K562 (cell line): ENCODE results near the gene RNF41. TPM values are rescaled to one million over a fixed set of nuclear protein-coding genes. Genes with fewer than 3 reads are reported as not detected.

Source experiments
- CBFA2T3 ChIP-seq: fragments of 450-650 bp; IDR thresholded peaks from 2 replicates; pipeline ENCODE4 v1.6.1; 2017
- FIP1L1 ChIP-seq: fragments of 200-400 bp; formaldehyde crosslinking; IDR thresholded peaks from 2 replicates; pipeline ENCODE4 v1.6.1; 2018; ENCODE audit warnings: mild to moderate bottlenecking, low read depth, low read length; ENCODE audit not compliant: poor library complexity, severe bottlenecking
- GABPA ChIP-seq: fragments of 200-800 bp; sonication (Bioruptor generic); conservative IDR thresholded peaks from 2 replicates; pipeline ENCODE4 v1.6.1; 2016; ENCODE audit warnings: low read depth, missing genetic modification characterization, missing compliant biosample characterization
- GMEB1 ChIP-seq: fragments of 250-450 bp; sonication (Bioruptor Pico); IDR thresholded peaks from 2 replicates; pipeline ENCODE4 v1.4.0; 2020; ENCODE audit warnings: mild to moderate bottlenecking
- NCOA6 ChIP-seq: fragments of 450-650 bp; IDR thresholded peaks from 2 replicates; pipeline ENCODE4 v1.6.1; 2017; ENCODE audit warnings: mild to moderate bottlenecking
- PYGO2 ChIP-seq: fragments of 450-650 bp; IDR thresholded peaks from 2 replicates; pipeline ENCODE4 v1.6.1; 2016; ENCODE audit warnings: mild to moderate bottlenecking, missing genetic modification characterization, moderate library complexity, missing compliant biosample characterization
- RBBP5 ChIP-seq: fragments of 200-600 bp; sonication (generic); IDR thresholded peaks from 2 replicates; pipeline ENCODE4 v1.6.1; 2012; ENCODE audit warnings: borderline replicate concordance, mild to moderate bottlenecking, low read length, control low read depth, inconsistent platforms; ENCODE audit not compliant: insufficient read depth, poor library complexity, severe bottlenecking
- STAG1 ChIP-seq: sonication (generic); formaldehyde crosslinking; IDR thresholded peaks from 2 replicates; pipeline ENCODE4 v1.5.0; 2020; ENCODE audit warnings: missing genetic modification reagents, borderline replicate concordance
- TRIM28 ChIP-seq: fragments of 450-650 bp; IDR thresholded peaks from 2 replicates; pipeline ENCODE4 v1.6.1; 2017
- ZNF143 ChIP-seq: sonication (generic); formaldehyde crosslinking; IDR thresholded peaks from 2 replicates; pipeline ENCODE4 v1.9.0; 2022; ENCODE audit warnings: mild to moderate bottlenecking, missing genetic modification reagents
- ZNF354B ChIP-seq: fragments of 250-450 bp; sonication (Bioruptor Pico); IDR thresholded peaks from 2 replicates; pipeline ENCODE4 v1.4.0; 2020
- polyA plus RNA-seq, 8 experiments: library from polyadenylated mRNA; depleted of rRNA in 4 of 8; stranded (reverse) in 5 of 8; unstranded in 3 of 8; fragments of >200 nt; fragmentation: Nextera tagmentation in 2 of 8; fragmentation: Illumina TruSeq in 1 of 8; extraction: Ambion mirVana in 2 of 8; extraction: Trizol in 1 of 8; gene quantifications; 2 replicates each; pipeline versions ENCODE4 v1.2.1 to v1.2.3, GENCODE V29; 2011 to 2014; ENCODE audit warnings: inconsistent platforms in 1 of 8, missing spikeins in 1 of 8
- total RNA-seq, 7 experiments: library from RNA; depleted of rRNA in 6 of 7; stranded (reverse); fragments of >200 nt in 6 of 7; fragmentation: Illumina TruSeq in 2 of 7; extraction: Trizol in 2 of 7; gene quantifications; 2 replicates each; pipeline versions ENCODE4 v1.2.1 to v1.2.3, GENCODE V29; 2011 to 2021; ENCODE audit warnings: low replicate concordance in 1 of 7
- TF ChIP-seq, protein P1 (sequence below): fragments of 200-600 bp; sonication (generic); IDR thresholded peaks from one replicate; pipeline ENCODE4 v1.6.1; 2012; ENCODE audit warnings: mild to moderate bottlenecking, low read depth, low read length, inconsistent platforms
- TF ChIP-seq, protein P2 (sequence below): fragments of 450-650 bp; IDR thresholded peaks from 2 replicates; pipeline ENCODE4 v1.6.1; 2016; ENCODE audit warnings: mild to moderate bottlenecking

RNF41 gene
- total and polyA plus RNA-seq, 9 of the 15 experiments (the other 6 are each of a cell fraction or from before 2014, with no cell fraction given), result 28.2 to 46.8 (median 33.8) TPM

DNA sequence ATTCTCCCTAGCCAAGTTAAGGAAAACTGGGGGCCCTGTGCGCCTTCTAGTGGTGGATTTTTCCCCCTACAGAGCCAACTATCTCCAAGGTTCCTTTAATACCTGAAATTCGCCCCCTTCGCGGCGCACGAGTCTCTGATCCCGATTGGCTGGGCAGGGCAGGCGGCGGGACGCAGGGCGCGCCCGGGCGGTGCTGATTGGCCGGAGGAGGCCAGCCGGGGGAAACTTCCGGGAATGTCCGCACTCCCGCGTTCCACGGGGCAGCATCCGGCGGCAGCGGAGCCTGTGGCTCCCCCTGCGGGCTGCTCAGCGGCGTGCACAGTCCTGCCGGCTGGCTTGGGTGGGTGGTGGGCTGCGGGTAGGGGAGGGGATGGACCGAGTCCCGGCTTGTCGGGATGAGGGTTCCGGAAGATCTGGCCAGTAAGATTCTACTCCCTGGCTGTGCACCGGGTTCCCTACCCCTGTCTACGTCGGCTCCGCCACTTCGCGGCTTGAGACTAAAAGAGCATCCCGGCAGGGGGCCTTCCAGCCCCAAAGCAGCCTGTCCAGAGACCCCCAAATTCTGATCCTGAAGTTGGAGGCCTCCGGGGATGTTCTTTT, 2.5 kb upstream of the RNF41 start, which contains the start of gene NABP2 (continued):
- TF ChIP-seq GMEB1 (CRISPR knock-in tag), result peak; percentile 79
- TF ChIP-seq, protein P1, sequence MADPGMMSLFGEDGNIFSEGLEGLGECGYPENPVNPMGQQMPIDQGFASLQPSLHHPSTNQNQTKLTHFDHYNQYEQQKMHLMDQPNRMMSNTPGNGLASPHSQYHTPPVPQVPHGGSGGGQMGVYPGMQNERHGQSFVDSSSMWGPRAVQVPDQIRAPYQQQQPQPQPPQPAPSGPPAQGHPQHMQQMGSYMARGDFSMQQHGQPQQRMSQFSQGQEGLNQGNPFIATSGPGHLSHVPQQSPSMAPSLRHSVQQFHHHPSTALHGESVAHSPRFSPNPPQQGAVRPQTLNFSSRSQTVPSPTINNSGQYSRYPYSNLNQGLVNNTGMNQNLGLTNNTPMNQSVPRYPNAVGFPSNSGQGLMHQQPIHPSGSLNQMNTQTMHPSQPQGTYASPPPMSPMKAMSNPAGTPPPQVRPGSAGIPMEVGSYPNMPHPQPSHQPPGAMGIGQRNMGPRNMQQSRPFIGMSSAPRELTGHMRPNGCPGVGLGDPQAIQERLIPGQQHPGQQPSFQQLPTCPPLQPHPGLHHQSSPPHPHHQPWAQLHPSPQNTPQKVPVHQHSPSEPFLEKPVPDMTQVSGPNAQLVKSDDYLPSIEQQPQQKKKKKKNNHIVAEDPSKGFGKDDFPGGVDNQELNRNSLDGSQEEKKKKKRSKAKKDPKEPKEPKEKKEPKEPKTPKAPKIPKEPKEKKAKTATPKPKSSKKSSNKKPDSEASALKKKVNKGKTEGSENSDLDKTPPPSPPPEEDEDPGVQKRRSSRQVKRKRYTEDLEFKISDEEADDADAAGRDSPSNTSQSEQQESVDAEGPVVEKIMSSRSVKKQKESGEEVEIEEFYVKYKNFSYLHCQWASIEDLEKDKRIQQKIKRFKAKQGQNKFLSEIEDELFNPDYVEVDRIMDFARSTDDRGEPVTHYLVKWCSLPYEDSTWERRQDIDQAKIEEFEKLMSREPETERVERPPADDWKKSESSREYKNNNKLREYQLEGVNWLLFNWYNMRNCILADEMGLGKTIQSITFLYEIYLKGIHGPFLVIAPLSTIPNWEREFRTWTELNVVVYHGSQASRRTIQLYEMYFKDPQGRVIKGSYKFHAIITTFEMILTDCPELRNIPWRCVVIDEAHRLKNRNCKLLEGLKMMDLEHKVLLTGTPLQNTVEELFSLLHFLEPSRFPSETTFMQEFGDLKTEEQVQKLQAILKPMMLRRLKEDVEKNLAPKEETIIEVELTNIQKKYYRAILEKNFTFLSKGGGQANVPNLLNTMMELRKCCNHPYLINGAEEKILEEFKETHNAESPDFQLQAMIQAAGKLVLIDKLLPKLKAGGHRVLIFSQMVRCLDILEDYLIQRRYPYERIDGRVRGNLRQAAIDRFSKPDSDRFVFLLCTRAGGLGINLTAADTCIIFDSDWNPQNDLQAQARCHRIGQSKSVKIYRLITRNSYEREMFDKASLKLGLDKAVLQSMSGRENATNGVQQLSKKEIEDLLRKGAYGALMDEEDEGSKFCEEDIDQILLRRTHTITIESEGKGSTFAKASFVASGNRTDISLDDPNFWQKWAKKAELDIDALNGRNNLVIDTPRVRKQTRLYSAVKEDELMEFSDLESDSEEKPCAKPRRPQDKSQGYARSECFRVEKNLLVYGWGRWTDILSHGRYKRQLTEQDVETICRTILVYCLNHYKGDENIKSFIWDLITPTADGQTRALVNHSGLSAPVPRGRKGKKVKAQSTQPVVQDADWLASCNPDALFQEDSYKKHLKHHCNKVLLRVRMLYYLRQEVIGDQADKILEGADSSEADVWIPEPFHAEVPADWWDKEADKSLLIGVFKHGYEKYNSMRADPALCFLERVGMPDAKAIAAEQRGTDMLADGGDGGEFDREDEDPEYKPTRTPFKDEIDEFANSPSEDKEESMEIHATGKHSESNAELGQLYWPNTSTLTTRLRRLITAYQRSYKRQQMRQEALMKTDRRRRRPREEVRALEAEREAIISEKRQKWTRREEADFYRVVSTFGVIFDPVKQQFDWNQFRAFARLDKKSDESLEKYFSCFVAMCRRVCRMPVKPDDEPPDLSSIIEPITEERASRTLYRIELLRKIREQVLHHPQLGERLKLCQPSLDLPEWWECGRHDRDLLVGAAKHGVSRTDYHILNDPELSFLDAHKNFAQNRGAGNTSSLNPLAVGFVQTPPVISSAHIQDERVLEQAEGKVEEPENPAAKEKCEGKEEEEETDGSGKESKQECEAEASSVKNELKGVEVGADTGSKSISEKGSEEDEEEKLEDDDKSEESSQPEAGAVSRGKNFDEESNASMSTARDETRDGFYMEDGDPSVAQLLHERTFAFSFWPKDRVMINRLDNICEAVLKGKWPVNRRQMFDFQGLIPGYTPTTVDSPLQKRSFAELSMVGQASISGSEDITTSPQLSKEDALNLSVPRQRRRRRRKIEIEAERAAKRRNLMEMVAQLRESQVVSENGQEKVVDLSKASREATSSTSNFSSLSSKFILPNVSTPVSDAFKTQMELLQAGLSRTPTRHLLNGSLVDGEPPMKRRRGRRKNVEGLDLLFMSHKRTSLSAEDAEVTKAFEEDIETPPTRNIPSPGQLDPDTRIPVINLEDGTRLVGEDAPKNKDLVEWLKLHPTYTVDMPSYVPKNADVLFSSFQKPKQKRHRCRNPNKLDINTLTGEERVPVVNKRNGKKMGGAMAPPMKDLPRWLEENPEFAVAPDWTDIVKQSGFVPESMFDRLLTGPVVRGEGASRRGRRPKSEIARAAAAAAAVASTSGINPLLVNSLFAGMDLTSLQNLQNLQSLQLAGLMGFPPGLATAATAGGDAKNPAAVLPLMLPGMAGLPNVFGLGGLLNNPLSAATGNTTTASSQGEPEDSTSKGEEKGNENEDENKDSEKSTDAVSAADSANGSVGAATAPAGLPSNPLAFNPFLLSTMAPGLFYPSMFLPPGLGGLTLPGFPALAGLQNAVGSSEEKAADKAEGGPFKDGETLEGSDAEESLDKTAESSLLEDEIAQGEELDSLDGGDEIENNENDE, result no peak
- TF ChIP-seq, protein P2, sequence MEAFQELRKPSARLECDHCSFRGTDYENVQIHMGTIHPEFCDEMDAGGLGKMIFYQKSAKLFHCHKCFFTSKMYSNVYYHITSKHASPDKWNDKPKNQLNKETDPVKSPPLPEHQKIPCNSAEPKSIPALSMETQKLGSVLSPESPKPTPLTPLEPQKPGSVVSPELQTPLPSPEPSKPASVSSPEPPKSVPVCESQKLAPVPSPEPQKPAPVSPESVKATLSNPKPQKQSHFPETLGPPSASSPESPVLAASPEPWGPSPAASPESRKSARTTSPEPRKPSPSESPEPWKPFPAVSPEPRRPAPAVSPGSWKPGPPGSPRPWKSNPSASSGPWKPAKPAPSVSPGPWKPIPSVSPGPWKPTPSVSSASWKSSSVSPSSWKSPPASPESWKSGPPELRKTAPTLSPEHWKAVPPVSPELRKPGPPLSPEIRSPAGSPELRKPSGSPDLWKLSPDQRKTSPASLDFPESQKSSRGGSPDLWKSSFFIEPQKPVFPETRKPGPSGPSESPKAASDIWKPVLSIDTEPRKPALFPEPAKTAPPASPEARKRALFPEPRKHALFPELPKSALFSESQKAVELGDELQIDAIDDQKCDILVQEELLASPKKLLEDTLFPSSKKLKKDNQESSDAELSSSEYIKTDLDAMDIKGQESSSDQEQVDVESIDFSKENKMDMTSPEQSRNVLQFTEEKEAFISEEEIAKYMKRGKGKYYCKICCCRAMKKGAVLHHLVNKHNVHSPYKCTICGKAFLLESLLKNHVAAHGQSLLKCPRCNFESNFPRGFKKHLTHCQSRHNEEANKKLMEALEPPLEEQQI, result no peak
- no peak for TF ChIP-seq ZNF354B (CRISPR knock-in tag)
- no peak for TF ChIP-seq TRIM28
- no peak for TF ChIP-seq PYGO2
- TF ChIP-seq GABPA (tag), result peak; percentile 94
- no peak for TF ChIP-seq CBFA2T3
- peak; percentile 42 for TF ChIP-seq FIP1L1
- TF ChIP-seq RBBP5, result peak; percentile 76
- no peak for TF ChIP-seq ZNF143 (CRISPR knock-in tag)
- TF ChIP-seq STAG1 (CRISPR knock-in tag), result no peak
- no peak for TF ChIP-seq NCOA6
